NCI-H146 (cell line): Measurements from ENCODE around the gene CDH13.

Experiments used
- DNase-seq: peaks from one replicate; lab custom pipeline; 2025; lab: John Stamatoyannopoulos, UW

Gene CDH13

GRCh38 chr16:83842291-83842690 is 1215.5 kb downstream of the CDH13 start:
- DNase-seq = no peak

DNA sequence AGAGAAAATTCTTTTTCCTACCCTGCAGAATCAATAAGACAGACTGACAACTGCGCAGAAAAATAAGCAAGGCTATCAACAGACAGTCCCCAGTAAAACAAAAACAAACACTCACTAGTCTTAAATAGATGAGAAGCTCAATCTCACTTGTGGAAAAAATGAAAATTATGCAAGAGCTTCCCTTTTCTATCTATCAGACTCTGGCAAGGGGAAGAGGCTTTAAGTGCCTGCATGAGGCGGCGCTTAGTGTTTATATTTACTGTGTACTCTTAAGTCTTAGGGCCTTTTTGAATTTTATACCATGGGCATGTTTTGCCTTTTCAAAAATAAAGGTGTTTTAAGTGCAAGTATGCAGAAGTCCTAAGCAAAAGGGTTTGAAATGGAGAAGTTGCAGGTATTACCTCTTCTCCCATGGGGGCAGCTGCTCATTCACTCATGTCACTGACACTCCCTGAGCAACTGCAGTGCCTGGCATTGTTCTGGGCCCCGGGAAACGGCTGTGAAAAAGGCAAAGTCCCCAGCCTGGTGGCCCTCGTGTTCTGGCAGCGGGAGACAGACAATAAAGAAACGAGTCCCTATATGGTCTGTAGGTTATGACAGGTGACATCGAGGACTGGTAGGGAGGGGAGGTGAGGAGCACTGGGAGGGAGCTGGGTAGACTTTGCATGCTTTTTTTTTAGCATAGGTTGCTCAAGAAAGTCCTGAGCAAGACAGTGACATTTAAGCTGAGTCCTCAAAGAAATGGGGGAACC is 1216.2 kb downstream of the CDH13 start:
- DNase-seq = peak; percentile 34

- no peak for DNase-seq
These were observed 1216.9 kb downstream of the CDH13 start for GRCh38 chr16:83843657-83844056.

DNA sequence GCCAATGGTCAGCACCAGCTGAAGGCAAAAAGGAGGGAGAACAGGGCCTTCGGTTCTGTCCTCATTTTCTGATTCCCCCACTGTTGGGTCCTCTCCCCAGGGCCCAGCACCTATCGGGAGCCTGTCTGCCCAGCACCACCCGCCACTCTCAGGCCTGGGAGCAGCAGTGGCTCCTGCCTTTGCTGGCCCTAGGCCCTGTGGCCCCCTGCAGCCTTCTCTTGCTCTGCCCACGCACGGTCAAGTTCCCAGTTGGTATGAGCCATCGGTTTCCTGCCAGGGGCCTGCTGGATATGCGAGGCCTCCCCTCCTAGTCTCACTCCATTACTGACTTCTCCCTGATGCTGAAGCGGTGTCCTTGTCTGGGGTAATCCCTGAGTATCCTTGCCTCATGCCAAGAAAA is 1218.5 kb downstream of the CDH13 start:
- DNase-seq = no peak

- DNase-seq = peak; percentile 90
These were observed 1220.8 kb downstream of the CDH13 start for GRCh38 chr16:83847371-83848225.

- peak; percentile 58 for DNase-seq
These were observed 1222.7 kb downstream of the CDH13 start for GRCh38 chr16:83849421-83849820.
